Mesothelial cell of epicardium (in vitro differentiated cells): ENCODE data around the gene VPREB1. TPM values are rescaled to one million over a fixed set of nuclear protein-coding genes. Genes with fewer than 3 reads are reported as not detected.
"Not testable (repeated sequence)": the region's sequence is repeated elsewhere in the genome, so short reads cannot be mapped to it uniquely, and the experiment has no call there.

Experiments used
- DNase-seq, 2 experiments: peaks; one replicate each; pipeline ENCODE4 v3.0.0; 2021; ENCODE audit warnings: low spot score in 2 of 2; ENCODE audit not compliant: unreplicated experiment in 2 of 2
- H3K27ac Mint-ChIP-seq: 2 replicates; pipeline ENCODE4 v1.8.0; 2021; ENCODE audit warnings: mixed read lengths
- H3K27me3 Mint-ChIP-seq: 2 replicates; pipeline ENCODE4 v1.8.0; 2021; ENCODE audit warnings: low read depth, mixed read lengths
- H3K36me3 Mint-ChIP-seq: 2 replicates; pipeline ENCODE4 v1.8.0; 2021; ENCODE audit warnings: mixed read lengths
- H3K4me1 Mint-ChIP-seq: 2 replicates; pipeline ENCODE4 v1.8.0; 2021; ENCODE audit warnings: mixed read lengths
- H3K4me3 Mint-ChIP-seq: 2 replicates; pipeline ENCODE4 v1.8.0; 2021; ENCODE audit warnings: mild to moderate bottlenecking, moderate library complexity, mixed read lengths
- H3K9me3 Mint-ChIP-seq: 2 replicates; pipeline ENCODE4 v1.8.0; 2021; ENCODE audit warnings: mixed read lengths
- total RNA-seq: library from RNA; stranded (reverse); gene quantifications from 3 replicates; pipeline ENCODE4 v1.2.1, GENCODE V29; 2021
- TF ChIP-seq, protein P1 (sequence below): fragments of 200-600 bp; sonication (generic); IDR thresholded peaks from one replicate; pipeline ENCODE4 v1.5.0; 2021; ENCODE audit warnings: antibody characterized with exemption; ENCODE audit not compliant: unreplicated experiment

VPREB1 gene
- total RNA-seq, 1 donor from 2014 or later, result not detected

DNA sequence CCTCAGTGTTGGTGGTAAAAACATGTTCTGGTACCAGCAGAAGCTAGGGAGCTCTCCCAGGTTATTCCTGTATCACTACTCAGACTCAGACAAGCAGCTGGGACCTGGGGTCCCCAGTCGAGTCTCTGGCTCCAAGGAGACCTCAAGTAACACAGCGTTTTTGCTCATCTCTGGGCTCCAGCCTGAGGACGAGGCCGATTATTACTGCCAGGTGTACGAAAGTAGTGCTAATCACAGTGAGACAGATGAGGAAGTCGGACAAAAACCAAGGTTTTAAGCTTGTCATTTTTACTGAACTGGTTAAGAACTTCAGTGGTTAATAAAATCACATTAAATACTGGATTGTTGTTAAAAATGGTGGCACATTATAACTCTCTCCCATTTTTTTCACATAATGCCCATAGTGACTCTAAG is 42.6 kb upstream of the VPREB1 start:
- TF ChIP-seq, protein P1, sequence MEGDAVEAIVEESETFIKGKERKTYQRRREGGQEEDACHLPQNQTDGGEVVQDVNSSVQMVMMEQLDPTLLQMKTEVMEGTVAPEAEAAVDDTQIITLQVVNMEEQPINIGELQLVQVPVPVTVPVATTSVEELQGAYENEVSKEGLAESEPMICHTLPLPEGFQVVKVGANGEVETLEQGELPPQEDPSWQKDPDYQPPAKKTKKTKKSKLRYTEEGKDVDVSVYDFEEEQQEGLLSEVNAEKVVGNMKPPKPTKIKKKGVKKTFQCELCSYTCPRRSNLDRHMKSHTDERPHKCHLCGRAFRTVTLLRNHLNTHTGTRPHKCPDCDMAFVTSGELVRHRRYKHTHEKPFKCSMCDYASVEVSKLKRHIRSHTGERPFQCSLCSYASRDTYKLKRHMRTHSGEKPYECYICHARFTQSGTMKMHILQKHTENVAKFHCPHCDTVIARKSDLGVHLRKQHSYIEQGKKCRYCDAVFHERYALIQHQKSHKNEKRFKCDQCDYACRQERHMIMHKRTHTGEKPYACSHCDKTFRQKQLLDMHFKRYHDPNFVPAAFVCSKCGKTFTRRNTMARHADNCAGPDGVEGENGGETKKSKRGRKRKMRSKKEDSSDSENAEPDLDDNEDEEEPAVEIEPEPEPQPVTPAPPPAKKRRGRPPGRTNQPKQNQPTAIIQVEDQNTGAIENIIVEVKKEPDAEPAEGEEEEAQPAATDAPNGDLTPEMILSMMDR, result no peak
- Mint-ChIP-seq H3K4me3 (no peak overlapping the region), H3K27ac (no peak overlapping the region), H3K36me3 (no peaks in the 10 kb centered on the region), H3K9me3 (no peaks in the 10 kb centered on the region), H3K4me1 (no peaks in the 10 kb centered on the region), H3K27me3 (peaks cover 99% of the 10 kb centered on the region)
- no peak for DNase-seq

- Mint-ChIP-seq H3K4me1 (no peaks in the 10 kb centered on the region), H3K27ac (no peak overlapping the region), H3K4me3 (no peak overlapping the region), H3K36me3 (no peaks in the 10 kb centered on the region), H3K27me3 (peaks cover 99% of the 10 kb centered on the region), H3K9me3 (no peaks in the 10 kb centered on the region)
- TF ChIP-seq, protein P1, result no peak
- no peak for DNase-seq
Observed at GRCh38 chr22:22203048-22203971, 41.3 kb upstream of the VPREB1 start.

DNA sequence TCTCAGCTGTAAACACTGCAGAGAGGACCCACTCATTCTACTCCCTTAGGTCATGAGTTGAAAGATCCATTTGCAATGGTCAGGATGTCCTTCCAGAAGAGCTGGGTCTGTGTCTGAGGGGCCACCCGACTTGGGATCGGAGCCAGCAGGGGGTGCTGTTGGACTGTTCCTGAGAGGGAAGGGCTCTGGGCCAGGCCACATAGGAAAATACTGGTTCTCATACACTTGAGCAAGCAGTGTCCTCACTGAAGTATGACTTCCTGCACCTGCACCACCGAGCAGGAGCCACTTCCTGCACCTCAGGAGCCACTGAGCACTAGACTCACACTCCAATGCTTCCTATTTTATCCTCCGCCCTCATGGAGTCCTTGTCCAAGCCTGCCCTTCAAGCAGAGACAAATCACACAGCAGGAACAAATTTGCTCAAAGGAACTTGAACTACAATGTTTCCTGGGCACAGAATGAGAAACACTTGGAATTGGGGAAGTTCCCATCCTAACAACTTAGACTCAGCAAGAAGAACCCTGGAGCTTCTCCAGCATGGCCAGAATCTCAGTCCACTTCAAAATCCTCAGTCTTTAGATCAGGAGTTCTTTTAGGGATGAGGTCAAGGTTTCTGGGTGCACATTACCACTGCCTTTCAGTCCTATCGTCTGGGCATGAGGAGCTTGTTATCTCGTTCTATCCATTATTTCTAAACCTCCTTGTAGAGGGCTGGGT is 36.6 kb upstream of the VPREB1 start:
- H3K4me3 Mint-ChIP-seq, result no peak overlapping the region
- H3K4me1 Mint-ChIP-seq, result no peaks in the 10 kb centered on the region
- TF ChIP-seq, protein P1, result peak; percentile 52
- H3K27me3 Mint-ChIP-seq, result peaks cover 90% of the 10 kb centered on the region
- no peaks in the 10 kb centered on the region for H3K9me3 Mint-ChIP-seq
- no peak overlapping the region for H3K27ac Mint-ChIP-seq
- no peaks in the 10 kb centered on the region for H3K36me3 Mint-ChIP-seq
- DNase-seq, result peak in 1 of 2 experiments; percentile 67

- no peak for DNase-seq
- H3K4me3 Mint-ChIP-seq, result no peak overlapping the region
- H3K27me3 Mint-ChIP-seq, result peaks cover 90% of the 10 kb centered on the region
- no peaks in the 10 kb centered on the region for H3K9me3 Mint-ChIP-seq
- TF ChIP-seq, protein P1, result no peak
- H3K4me1 Mint-ChIP-seq, result no peaks in the 10 kb centered on the region
- H3K36me3 Mint-ChIP-seq, result no peaks in the 10 kb centered on the region
- no peak overlapping the region for H3K27ac Mint-ChIP-seq
Observed at GRCh38 chr22:22208652-22209051, 35.9 kb upstream of the VPREB1 start.

- not testable (repeated sequence) for H3K4me1 Mint-ChIP-seq, H3K36me3 Mint-ChIP-seq, H3K9me3 Mint-ChIP-seq, H3K4me3 Mint-ChIP-seq, H3K27ac Mint-ChIP-seq, DNase-seq
- H3K27me3 Mint-ChIP-seq, result peaks cover 89% of the 10 kb centered on the region
Observed at GRCh38 chr22:22209080-22209640, 35.4 kb upstream of the VPREB1 start.

GRCh38 chr22:22210375-22210774 is 34.2 kb upstream of the VPREB1 start:
- Mint-ChIP-seq H3K27me3 (peaks cover 89% of the 10 kb centered on the region), H3K27ac (no peak overlapping the region), H3K9me3 (no peaks in the 10 kb centered on the region), H3K4me1 (no peaks in the 10 kb centered on the region), H3K36me3 (no peaks in the 10 kb centered on the region), H3K4me3 (no peak overlapping the region)
- no peak for DNase-seq
- TF ChIP-seq, protein P1, result no peak
